Measurements from ENCODE around the gene ATP7A. TPM values are rescaled to one million over a fixed set of nuclear protein-coding genes. Genes with fewer than 3 reads are reported as not detected.
"Not testable (repeated sequence)": the region's sequence is repeated elsewhere in the genome, so short reads cannot be mapped to it uniquely, and the experiment has no call there.

Gene ATP7A
- total RNA-seq (11.8 and 13.0 TPM in 2 replicates), polyA plus RNA-seq (3.7 and 4.0 TPM in 2 replicates)

DNA sequence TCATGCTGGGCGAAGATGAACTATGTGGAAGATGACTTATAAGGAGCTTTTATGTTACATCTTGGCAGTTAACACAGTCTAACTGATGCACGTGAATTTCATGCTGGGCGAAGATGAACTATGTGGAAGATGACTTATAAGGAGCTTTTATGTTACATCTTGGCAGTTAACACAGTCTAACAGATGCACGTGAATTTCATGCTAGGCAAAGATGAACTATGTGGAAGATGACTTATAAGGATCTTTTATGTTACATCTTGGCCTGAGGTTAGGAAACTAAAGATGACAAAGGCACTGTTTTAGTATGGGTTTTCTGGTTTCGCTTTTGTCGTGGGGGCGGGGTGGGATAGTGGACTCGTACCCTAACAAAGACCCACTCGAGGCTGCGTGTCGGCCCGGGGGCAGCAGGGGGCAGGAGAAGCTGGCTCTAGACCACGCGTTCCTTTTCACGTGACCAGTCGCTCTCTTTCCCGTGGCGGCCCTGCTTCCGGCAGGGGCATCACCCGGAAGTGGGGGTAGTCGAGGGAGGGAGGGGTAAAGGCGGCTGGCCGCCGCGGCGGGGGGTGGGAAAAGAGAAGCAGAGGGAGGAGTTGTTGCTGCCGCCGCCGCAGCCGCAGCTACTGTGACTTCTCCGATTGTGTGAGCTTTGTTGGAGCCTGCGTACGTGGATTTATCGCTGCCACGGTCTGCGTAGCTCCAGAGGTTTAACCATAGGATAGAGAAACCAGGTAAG is at the start of gene ATP7A:
ATP7A (plus strand) TSS at position 586 of the 733 bp plus-strand sequence. CDS start 60,949 bp downstream, outside the sequence.
- Histone ChIP-seq H3K27ac (peak within 1 kb of the TSS; percentile 84), H3K9me3 (ENCODE audit: low read depth) (peaks cover 5% of the 10 kb centered on the region), H3K4me3 (peak within 1 kb of the TSS; percentile 56), H4K20me1 (ENCODE audit: insufficient read depth, poor library complexity, severe bottlenecking) (no peaks in the 10 kb centered on the region), H3K27me3 (no peaks in the 10 kb centered on the region), H3K36me3 (replicated peaks; ENCODE audit: insufficient read depth, low read depth) (no peaks in the 10 kb centered on the region), H3K4me1 (ENCODE audit: insufficient read depth) (no peaks in the 10 kb centered on the region), H2AFZ (peak within 1 kb of the TSS; percentile 83), H3K9me2 (replicated peaks; ENCODE audit: insufficient read depth) (no peaks in the 10 kb centered on the region), H3K79me2 (peaks cover 34% of the 10 kb centered on the region), H3K4me2 (peak within 1 kb of the TSS; percentile 76)
- WGBS (ENCODE audit: low lambda C conversion rate, missing lambda C conversion rate): 44% methylated on average over 19 of the region's 36 CpGs
- TF ChIP-seq EZH2 (IDR thresholded peaks at IDR 0.05; ENCODE audit: borderline replicate concordance): no peak
- TF ChIP-seq, protein P1, sequence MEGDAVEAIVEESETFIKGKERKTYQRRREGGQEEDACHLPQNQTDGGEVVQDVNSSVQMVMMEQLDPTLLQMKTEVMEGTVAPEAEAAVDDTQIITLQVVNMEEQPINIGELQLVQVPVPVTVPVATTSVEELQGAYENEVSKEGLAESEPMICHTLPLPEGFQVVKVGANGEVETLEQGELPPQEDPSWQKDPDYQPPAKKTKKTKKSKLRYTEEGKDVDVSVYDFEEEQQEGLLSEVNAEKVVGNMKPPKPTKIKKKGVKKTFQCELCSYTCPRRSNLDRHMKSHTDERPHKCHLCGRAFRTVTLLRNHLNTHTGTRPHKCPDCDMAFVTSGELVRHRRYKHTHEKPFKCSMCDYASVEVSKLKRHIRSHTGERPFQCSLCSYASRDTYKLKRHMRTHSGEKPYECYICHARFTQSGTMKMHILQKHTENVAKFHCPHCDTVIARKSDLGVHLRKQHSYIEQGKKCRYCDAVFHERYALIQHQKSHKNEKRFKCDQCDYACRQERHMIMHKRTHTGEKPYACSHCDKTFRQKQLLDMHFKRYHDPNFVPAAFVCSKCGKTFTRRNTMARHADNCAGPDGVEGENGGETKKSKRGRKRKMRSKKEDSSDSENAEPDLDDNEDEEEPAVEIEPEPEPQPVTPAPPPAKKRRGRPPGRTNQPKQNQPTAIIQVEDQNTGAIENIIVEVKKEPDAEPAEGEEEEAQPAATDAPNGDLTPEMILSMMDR (IDR thresholded peaks at IDR 0.05; ENCODE audit: poor library complexity): peak; percentile 60
- DNase-seq (ENCODE audit: low spot score): peak; percentile 92

DNA sequence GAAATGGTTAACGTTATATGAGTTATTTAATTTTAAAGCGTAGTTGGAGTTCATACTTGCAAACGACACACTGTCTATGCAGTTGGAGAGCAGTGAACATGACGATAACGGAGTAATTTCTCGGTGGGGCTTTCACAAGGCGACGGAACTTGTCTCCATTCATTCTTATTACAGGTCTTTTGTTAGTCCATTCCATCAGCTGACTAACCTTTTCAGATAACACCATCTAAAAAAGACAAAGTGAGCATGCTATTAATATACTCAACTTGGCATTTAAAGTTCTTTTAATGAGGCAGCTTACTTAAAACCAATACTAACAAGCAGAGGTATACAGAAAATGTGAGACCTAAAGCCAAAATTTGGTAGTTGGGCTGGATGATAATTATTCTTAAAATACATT is 35.1 kb upstream of the ATP7A start:
- Histone ChIP-seq H3K4me1 (ENCODE audit: insufficient read depth) (no peaks in the 10 kb centered on the region), H3K9me2 (replicated peaks; ENCODE audit: insufficient read depth) (no peaks in the 10 kb centered on the region), H3K9me3 (ENCODE audit: low read depth) (no peaks in the 10 kb centered on the region), H4K20me1 (ENCODE audit: insufficient read depth, poor library complexity, severe bottlenecking) (no peaks in the 10 kb centered on the region), H3K4me3 (no peak overlapping the region), H3K79me2 (peaks cover 4% of the 10 kb centered on the region), H2AFZ (no peak overlapping the region), H3K27ac (no peak overlapping the region), H3K27me3 (no peaks in the 10 kb centered on the region), H3K4me2 (no peak overlapping the region), H3K36me3 (replicated peaks; ENCODE audit: insufficient read depth, low read depth) (no peaks in the 10 kb centered on the region)
- TF ChIP-seq EZH2phosphoT487 (IDR thresholded peaks at IDR 0.05; ENCODE audit: low read depth, severe bottlenecking, unreplicated experiment) (no peak), EZH2 (IDR thresholded peaks at IDR 0.05; ENCODE audit: borderline replicate concordance) (no peak)
- TF ChIP-seq, protein P1 (IDR thresholded peaks at IDR 0.05; ENCODE audit: poor library complexity): no peak
- DNase-seq (ENCODE audit: low spot score): no peak
- WGBS (ENCODE audit: low lambda C conversion rate, missing lambda C conversion rate): 93% methylated on average over 8 of the region's 8 CpGs

DNA sequence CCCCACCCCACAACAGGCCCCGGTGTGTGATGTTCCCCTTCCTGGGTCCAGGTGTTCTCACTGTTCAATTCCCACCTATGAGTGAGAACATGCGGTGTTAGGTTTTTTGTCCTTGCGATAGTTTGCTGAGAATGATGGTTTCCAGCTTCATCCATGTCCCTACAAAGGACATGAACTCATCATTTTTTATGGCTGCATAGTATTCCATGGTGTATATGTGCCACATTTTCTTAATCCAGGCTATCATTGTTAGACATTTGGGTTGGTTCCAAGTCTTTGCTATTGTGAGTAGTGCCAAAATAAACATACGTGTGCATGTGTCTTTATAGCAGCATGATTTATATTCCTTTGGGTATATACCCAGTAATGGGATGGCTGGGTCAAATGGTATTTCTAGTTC is 29.1 kb upstream of the ATP7A start:
- not testable (repeated sequence) for H3K9me3 ChIP-seq (ENCODE audit: low read depth); DNase-seq (ENCODE audit: low spot score)
- 84% methylated on average over 4 of the region's 4 CpGs for WGBS (ENCODE audit: low lambda C conversion rate, missing lambda C conversion rate)

DNA sequence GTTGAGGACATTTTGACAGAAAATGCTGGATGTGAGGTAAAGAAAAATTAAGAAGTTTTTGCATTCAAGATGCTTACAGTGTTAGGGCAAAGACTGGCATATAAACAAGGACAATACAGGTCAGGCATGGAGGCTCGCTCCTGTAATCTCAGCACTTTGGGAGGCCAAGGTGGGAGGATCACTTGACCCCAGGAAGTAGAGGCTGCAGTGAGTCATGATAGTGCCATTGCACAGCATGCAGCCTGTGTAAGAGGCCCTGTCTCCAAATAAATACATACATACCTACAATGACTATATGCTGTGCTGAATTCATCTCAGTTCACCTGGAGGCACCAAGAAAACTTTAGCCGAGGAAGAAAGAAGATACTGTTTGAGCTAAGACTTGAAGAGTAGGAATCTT is 17.6 kb upstream of the ATP7A start:
- TF ChIP-seq, protein P1 (IDR thresholded peaks at IDR 0.05; ENCODE audit: poor library complexity): no peak
- no peak for TF ChIP-seq EZH2phosphoT487 (IDR thresholded peaks at IDR 0.05; ENCODE audit: low read depth, severe bottlenecking, unreplicated experiment)
- no peak for TF ChIP-seq EZH2 (IDR thresholded peaks at IDR 0.05; ENCODE audit: borderline replicate concordance)
- Histone ChIP-seq H3K9me2 (replicated peaks; ENCODE audit: insufficient read depth) (no peaks in the 10 kb centered on the region), H3K4me2 (no peak overlapping the region), H4K20me1 (ENCODE audit: insufficient read depth, poor library complexity, severe bottlenecking) (no peaks in the 10 kb centered on the region), H3K27me3 (no peaks in the 10 kb centered on the region), H3K9me3 (ENCODE audit: low read depth) (no peaks in the 10 kb centered on the region), H2AFZ (no peak overlapping the region), H3K79me2 (peaks cover 55% of the 10 kb centered on the region), H3K27ac (no peak overlapping the region), H3K4me3 (no peak overlapping the region), H3K4me1 (ENCODE audit: insufficient read depth) (no peaks in the 10 kb centered on the region), H3K36me3 (replicated peaks; ENCODE audit: insufficient read depth, low read depth) (no peaks in the 10 kb centered on the region)
- 75% methylated on average over 2 of the region's 2 CpGs for WGBS (ENCODE audit: low lambda C conversion rate, missing lambda C conversion rate)
- no peak for DNase-seq (ENCODE audit: low spot score)

More for the DNA sequence above, 29.1 kb upstream of the ATP7A start:
- not testable (repeated sequence) for H3K4me3 ChIP-seq; H3K9me2 ChIP-seq (replicated peaks; ENCODE audit: insufficient read depth); H4K20me1 ChIP-seq (ENCODE audit: insufficient read depth, poor library complexity, severe bottlenecking); H2AFZ ChIP-seq; H3K4me1 ChIP-seq (ENCODE audit: insufficient read depth); H3K27me3 ChIP-seq; H3K27ac ChIP-seq; H3K79me2 ChIP-seq; H3K4me2 ChIP-seq; H3K36me3 ChIP-seq (replicated peaks; ENCODE audit: insufficient read depth, low read depth)

Data from hepatocyte (in vitro differentiated cells).